GM12878 (cell line): ENCODE data around the gene ADRA2B. TPM values are rescaled to one million over a fixed set of nuclear protein-coding genes. Genes with fewer than 3 reads are reported as not detected.

Experiments used
- ATAC-seq: fragments of 200-7000 bp; cut with Tn5 transposase; 3 replicates; pipeline ENCODE4 v1.9.1; 2020; ENCODE audit warnings: mild to moderate bottlenecking, moderate library complexity
- BruUV-seq: library from RNA; stranded (reverse); fragments of 400-500 nt; replicated peaks from 2 replicates; lab custom pipeline; 2021; lab: Mats Ljungman, UMichigan
- CTCF ChIA-PET: fragments of 300-600 bp; sonication (Branson Sonifier 250); formaldehyde crosslinking; extraction: SDS; loops from one replicate; lab custom pipeline; 2021; ENCODE audit warnings: inconsistent platforms; lab: Yijun Ruan, JAX
- POLR2A ChIA-PET: fragments of 350-600 bp; formaldehyde crosslinking; extraction: SDS; loops from one replicate; lab custom pipeline; 2021; ENCODE audit warnings: inconsistent platforms; lab: Charles Lee
- RAD21 ChIA-PET: fragments of 300-600 bp; sonication (Branson Sonifier 250); formaldehyde crosslinking; loops from one replicate; lab custom pipeline; 2023; ENCODE audit warnings: antibody characterized with exemption; ENCODE audit not compliant: unreplicated experiment; lab: Charles Lee
- SMC1A ChIA-PET: fragments of 300-600 bp; sonication (Branson Sonifier 250); formaldehyde crosslinking; loops from one replicate; lab custom pipeline; 2023; ENCODE audit not compliant: unreplicated experiment, uncharacterized antibody; lab: Charles Lee
- DNase-seq: peaks from one replicate; pipeline ENCODE4 v3.0.0-alpha.2; 2011; ENCODE audit warnings: low read depth, low spot score
- FAIRE-seq: peaks from 3 replicates; lab custom pipeline; 2011; peaks lifted over from hg19 to GRCh38; lab: Jason Lieb, UNC
- H2AFZ ChIP-seq: 2 replicates; pipeline ENCODE4 v1.6.0; 2011; ENCODE audit warnings: low read depth, low read length, control low read depth; ENCODE audit not compliant: control insufficient read depth
- H3K27ac ChIP-seq: 2 replicates; pipeline ENCODE4 v1.5.1; 2011; ENCODE audit warnings: control low read depth; ENCODE audit not compliant: control insufficient read depth, insufficient read depth
- H3K27me3 ChIP-seq, 2 experiments: replicated peaks in 1 of 2; 2 replicates each; pipeline versions ENCODE4 v1.6.0 to v1.6.1; 2011; ENCODE audit warnings: low read length in 1 of 2; ENCODE audit not compliant: control insufficient read depth in 2 of 2, insufficient read depth in 2 of 2
- H3K36me3 ChIP-seq, 2 experiments: 2 replicates each; pipeline ENCODE4 v1.5.1; 2011; ENCODE audit warnings: low read length in 1 of 2; ENCODE audit not compliant: control insufficient read depth in 2 of 2, insufficient read depth in 2 of 2
- H3K4me1 ChIP-seq: 2 replicates; pipeline ENCODE4 v1.6.1; 2011; ENCODE audit warnings: mild to moderate bottlenecking, low read length, moderate library complexity, mixed read lengths; ENCODE audit not compliant: control insufficient read depth, insufficient read depth
- H3K4me2 ChIP-seq: 2 replicates; pipeline ENCODE4 v1.6.0; 2011; ENCODE audit warnings: control low read depth; ENCODE audit not compliant: control insufficient read depth, insufficient read depth
- H3K4me3 ChIP-seq: fragments of 200-600 bp; sonication (generic); 2 replicates; pipeline ENCODE4 v1.5.1; 2016
- H3K79me2 ChIP-seq: 2 replicates; pipeline ENCODE4 v1.6.0; 2011; ENCODE audit warnings: low read length; ENCODE audit not compliant: control insufficient read depth, insufficient read depth
- H3K9ac ChIP-seq: 2 replicates; pipeline ENCODE4 v1.8.0; 2011; ENCODE audit warnings: low read length, control low read depth, mixed read lengths; ENCODE audit not compliant: control insufficient read depth, insufficient read depth
- H3K9me3 ChIP-seq: replicated peaks from 3 replicates; pipeline ENCODE4 v1.5.1; 2011; ENCODE audit warnings: mild to moderate bottlenecking, low read length; ENCODE audit not compliant: control insufficient read depth, insufficient read depth
- H4K20me1 ChIP-seq: 2 replicates; pipeline ENCODE4 v1.6.0; 2011; ENCODE audit not compliant: control insufficient read depth, insufficient read depth
- BCL11A ChIP-seq: IDR thresholded peaks from 2 replicates; pipeline ENCODE4 v1.6.1; 2011; ENCODE audit warnings: low read depth, low read length
- BHLHE40 ChIP-seq, 2 experiments: fragments of 450-650 bp in 1 of 2; IDR thresholded peaks; 2 replicates each; pipeline ENCODE4 v1.6.1; 2011 to 2017; ENCODE audit warnings: low read depth in 2 of 2, borderline replicate concordance in 1 of 2, improper control_type of control experiment in 1 of 2, low read length in 1 of 2, mild to moderate bottlenecking in 1 of 2
- DPF2 ChIP-seq: fragments of 450-650 bp; IDR thresholded peaks from 2 replicates; pipeline ENCODE4 v1.6.1; 2017; ENCODE audit warnings: mild to moderate bottlenecking
- HDAC2 ChIP-seq: fragments of 200-600 bp; sonication (generic); IDR thresholded peaks from 2 replicates; pipeline ENCODE4 v1.6.1; 2017
- NFYA ChIP-seq: IDR thresholded peaks from 2 replicates; pipeline ENCODE4 v1.6.1; 2011; ENCODE audit warnings: low read depth, mild to moderate bottlenecking, low read length, improper control_type of control experiment, borderline replicate concordance
- RBBP5 ChIP-seq: fragments of 200-600 bp; sonication (generic); conservative IDR thresholded peaks from 2 replicates; pipeline ENCODE4 v1.6.1; 2016
- RFX5 ChIP-seq: IDR thresholded peaks from 2 replicates; pipeline ENCODE4 v1.6.1; 2011; ENCODE audit warnings: low read depth, low read length, improper control_type of control experiment
- SMC3 ChIP-seq: IDR thresholded peaks from 2 replicates; pipeline ENCODE4 v1.6.1; 2011; ENCODE audit warnings: low read length, improper control_type of control experiment, borderline replicate concordance
- STAT3 ChIP-seq: IDR thresholded peaks from 2 replicates; pipeline ENCODE4 v1.6.1; 2011; ENCODE audit warnings: low read depth, low read length, improper control_type of control experiment
- TCF3 ChIP-seq: IDR thresholded peaks from 2 replicates; pipeline ENCODE4 v1.6.1; 2012; ENCODE audit warnings: low read depth, mild to moderate bottlenecking, low read length, borderline replicate concordance; ENCODE audit not compliant: insufficient read depth
- WGBS: methylation state at CpG from one replicate; pipeline ENCODE4 v1.1.6; 2016; ENCODE audit warnings: low lambda C conversion rate; ENCODE audit not compliant: insufficient replicate concordance, insufficient coverage; ENCODE audit errors: missing lambda C conversion rate; 5-methylcytosine and 5-hydroxymethylcytosine counted together
- in situ Hi-C: fragments of 300-500 bp; cut with MboI; formaldehyde crosslinking; loops from 9 replicates; pipeline ENCODE4 v1.14.3; 2018; ENCODE audit warnings: mixed read lengths
- intact Hi-C: fragments of 100-400 bp; cut with micrococcal nuclease; formaldehyde crosslinking; loops from one replicate; pipeline ENCODE4 v1.14.2; 2022; ENCODE audit not compliant: unreplicated experiment
- polyA plus RNA-seq, 11 experiments: library from polyadenylated mRNA; depleted of rRNA in 4 of 11; unstranded in 6 of 11; stranded (reverse) in 5 of 11; fragments of >200 nt; fragmentation: Nextera tagmentation in 4 of 11; fragmentation: Illumina TruSeq in 1 of 11; extraction: Ambion mirVana in 4 of 11; extraction: Trizol in 1 of 11; gene quantifications; 1 replicate in 1 of 11; 2 replicates in 10 of 11; pipeline versions ENCODE4 v1.2.1 to v1.2.3, GENCODE V29; 2011 to 2016; ENCODE audit warnings: inconsistent platforms in 2 of 11, missing spikeins in 2 of 11, low read depth in 1 of 11
- total RNA-seq, 4 experiments: library from RNA; depleted of rRNA in 3 of 4; stranded (reverse); fragments of >200 nt in 3 of 4; fragmentation: Illumina TruSeq in 1 of 4; extraction: Trizol in 1 of 4; gene quantifications; 2 replicates each; pipeline versions ENCODE4 v1.2.1 to v1.2.3, GENCODE V29; 2013 to 2021
- TF ChIP-seq, protein P1 (sequence below): IDR thresholded peaks from 2 replicates; pipeline ENCODE4 v1.6.1; 2011; ENCODE audit warnings: low read depth, mild to moderate bottlenecking, low read length, moderate library complexity, borderline replicate concordance; ENCODE audit errors: extremely low read depth
- TF ChIP-seq, protein P2 (sequence below): fragments of 150-350 bp; IDR thresholded peaks from 2 replicates; pipeline ENCODE4 v1.6.1; 2016; ENCODE audit warnings: low read depth, low read length
- TF ChIP-seq, protein P3 (sequence below): fragments of 450-650 bp; IDR thresholded peaks from 2 replicates; pipeline ENCODE4 v1.6.1; 2014; ENCODE audit warnings: mild to moderate bottlenecking

The ADRA2B gene
- total and polyA plus RNA-seq, 10 of the 15 experiments (the other 5 are each of a cell fraction or from before 2014, with no cell fraction given): 0.01 to 0.10 (median 0.04) TPM; not detected in 6

DNA sequence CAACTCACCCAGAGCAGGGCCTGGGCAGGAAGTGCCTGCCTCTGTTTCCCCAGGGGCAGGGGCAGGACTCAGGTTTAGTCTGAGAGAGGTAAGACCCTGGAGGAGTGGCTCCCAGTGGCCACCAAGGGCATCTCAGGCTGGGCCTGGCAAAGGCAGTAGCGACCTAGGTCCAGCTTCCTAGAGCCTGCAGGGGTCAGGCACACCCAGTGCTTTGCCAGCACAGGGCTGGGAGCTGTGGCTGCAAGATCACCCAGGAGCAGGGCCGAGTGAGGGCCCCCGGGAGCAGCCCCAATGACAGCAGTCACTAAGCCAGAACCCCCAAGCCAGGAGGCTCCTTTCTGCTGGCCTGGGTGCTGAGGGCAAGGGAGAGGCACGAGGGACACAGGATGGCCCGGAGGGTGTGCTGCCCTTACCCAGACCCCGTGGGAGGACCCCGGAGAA, 37.6 kb upstream of the ADRA2B start (continued):
- TF ChIP-seq, protein P1, sequence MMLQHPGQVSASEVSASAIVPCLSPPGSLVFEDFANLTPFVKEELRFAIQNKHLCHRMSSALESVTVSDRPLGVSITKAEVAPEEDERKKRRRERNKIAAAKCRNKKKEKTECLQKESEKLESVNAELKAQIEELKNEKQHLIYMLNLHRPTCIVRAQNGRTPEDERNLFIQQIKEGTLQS: no peak
- TF ChIP-seq, protein P2, sequence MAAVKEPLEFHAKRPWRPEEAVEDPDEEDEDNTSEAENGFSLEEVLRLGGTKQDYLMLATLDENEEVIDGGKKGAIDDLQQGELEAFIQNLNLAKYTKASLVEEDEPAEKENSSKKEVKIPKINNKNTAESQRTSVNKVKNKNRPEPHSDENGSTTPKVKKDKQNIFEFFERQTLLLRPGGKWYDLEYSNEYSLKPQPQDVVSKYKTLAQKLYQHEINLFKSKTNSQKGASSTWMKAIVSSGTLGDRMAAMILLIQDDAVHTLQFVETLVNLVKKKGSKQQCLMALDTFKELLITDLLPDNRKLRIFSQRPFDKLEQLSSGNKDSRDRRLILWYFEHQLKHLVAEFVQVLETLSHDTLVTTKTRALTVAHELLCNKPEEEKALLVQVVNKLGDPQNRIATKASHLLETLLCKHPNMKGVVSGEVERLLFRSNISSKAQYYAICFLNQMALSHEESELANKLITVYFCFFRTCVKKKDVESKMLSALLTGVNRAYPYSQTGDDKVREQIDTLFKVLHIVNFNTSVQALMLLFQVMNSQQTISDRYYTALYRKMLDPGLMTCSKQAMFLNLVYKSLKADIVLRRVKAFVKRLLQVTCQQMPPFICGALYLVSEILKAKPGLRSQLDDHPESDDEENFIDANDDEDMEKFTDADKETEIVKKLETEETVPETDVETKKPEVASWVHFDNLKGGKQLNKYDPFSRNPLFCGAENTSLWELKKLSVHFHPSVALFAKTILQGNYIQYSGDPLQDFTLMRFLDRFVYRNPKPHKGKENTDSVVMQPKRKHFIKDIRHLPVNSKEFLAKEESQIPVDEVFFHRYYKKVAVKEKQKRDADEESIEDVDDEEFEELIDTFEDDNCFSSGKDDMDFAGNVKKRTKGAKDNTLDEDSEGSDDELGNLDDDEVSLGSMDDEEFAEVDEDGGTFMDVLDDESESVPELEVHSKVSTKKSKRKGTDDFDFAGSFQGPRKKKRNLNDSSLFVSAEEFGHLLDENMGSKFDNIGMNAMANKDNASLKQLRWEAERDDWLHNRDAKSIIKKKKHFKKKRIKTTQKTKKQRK: no peak
- TF ChIP-seq BCL11A (no peak), DPF2 (no peak), STAT3 (no peak)

DNA sequence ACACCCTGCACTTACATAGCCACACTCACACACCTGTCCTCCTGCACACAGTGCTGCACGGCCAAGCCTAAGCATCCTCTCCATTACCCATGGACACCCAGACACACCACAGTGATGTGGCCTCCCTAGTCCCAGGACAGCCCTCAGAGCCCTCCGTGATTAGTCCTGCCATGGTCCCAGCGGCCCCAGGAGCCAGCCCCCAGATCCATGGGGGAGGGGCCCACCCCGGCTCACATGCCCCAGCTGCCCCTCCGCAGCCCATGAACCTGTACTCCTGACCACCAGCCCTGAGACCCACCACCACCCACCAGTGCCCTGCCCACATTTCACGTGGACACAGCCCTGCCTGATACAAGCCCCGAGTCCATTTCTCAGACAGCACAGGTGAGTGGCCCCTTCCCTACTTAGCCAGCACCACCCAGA, 36.9 kb upstream of the ADRA2B start:
- no peak for DNase-seq
- SMC1A ChIA-PET: no interaction called here
- FAIRE-seq: no peak

More for the DNA sequence above, 36.9 kb upstream of the ADRA2B start:
- no peaks in the 10 kb centered on the region for H3K36me3 ChIP-seq
- WGBS: 75% methylated on average over 7 of the region's 7 CpGs
- no peaks in the 10 kb centered on the region for H3K79me2 ChIP-seq
- no peak for TF ChIP-seq SMC3
- TF ChIP-seq NFYA: no peak
- TF ChIP-seq TCF3: no peak
- no peak for TF ChIP-seq RBBP5
- no peak for TF ChIP-seq BHLHE40 (IDR thresholded peaks at IDR 0.05; ENCODE audit: borderline replicate concordance in 1 of 2, low read depth in 2 of 2, low read length in 1 of 2)
- TF ChIP-seq RFX5: no peak
- TF ChIP-seq, protein P3, sequence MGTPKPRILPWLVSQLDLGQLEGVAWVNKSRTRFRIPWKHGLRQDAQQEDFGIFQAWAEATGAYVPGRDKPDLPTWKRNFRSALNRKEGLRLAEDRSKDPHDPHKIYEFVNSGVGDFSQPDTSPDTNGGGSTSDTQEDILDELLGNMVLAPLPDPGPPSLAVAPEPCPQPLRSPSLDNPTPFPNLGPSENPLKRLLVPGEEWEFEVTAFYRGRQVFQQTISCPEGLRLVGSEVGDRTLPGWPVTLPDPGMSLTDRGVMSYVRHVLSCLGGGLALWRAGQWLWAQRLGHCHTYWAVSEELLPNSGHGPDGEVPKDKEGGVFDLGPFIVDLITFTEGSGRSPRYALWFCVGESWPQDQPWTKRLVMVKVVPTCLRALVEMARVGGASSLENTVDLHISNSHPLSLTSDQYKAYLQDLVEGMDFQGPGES: no peak
- TF ChIP-seq HDAC2: no peak
- TF ChIP-seq, all 136 proteins: peak for 0
- intact Hi-C loops: no loop called here
- no peaks in the 10 kb centered on the region for H4K20me1 ChIP-seq
- no TSS peak for BruUV-seq
- H3K4me2 ChIP-seq: no peak overlapping the region
- H3K4me1 ChIP-seq: peaks cover 36% of the 10 kb centered on the region
- H3K27me3 ChIP-seq: no peaks in the 10 kb centered on the region
- H3K9me3 ChIP-seq: no peaks in the 10 kb centered on the region
- no peak overlapping the region for H2AFZ ChIP-seq
- H3K9ac ChIP-seq: no peak overlapping the region
- POLR2A ChIA-PET: no interaction called here
- CTCF ChIA-PET: interaction anchor here (2.7 kb wide), 1 partner anchor 21 kb away, joined by 13 read pairs; no protein-coding TSS in a partner anchor
- no peak overlapping the region for H3K4me3 ChIP-seq
- in situ Hi-C loops: no loop called here
- ATAC-seq: no peak
- RAD21 ChIA-PET: interaction anchor here (0.8 to 2.0 kb wide), 3 partner anchors 10 to 21 kb away, joined by 3 to 6 read pairs (median 3); no protein-coding TSS in a partner anchor
- H3K27ac ChIP-seq: no peak overlapping the region
